RPMI7951 (cell line): ENCODE measurements around the gene TSHZ1. TPM values are rescaled to one million over a fixed set of nuclear protein-coding genes. Genes with fewer than 3 reads are reported as not detected.

Source experiments
- DNase-seq: peaks from one replicate; pipeline ENCODE4 v3.0.0-alpha.2; 2012; ENCODE audit warnings: low read depth
- total RNA-seq: library from RNA; depleted of rRNA; stranded (reverse); fragments of >200 nt; shearing (Covaris generic); gene quantifications from 2 replicates; pipeline ENCODE4 v1.2.3, GENCODE V29; 2014

The TSHZ1 gene
- total RNA-seq, 1 experiment from 2014 or later = 8.4 TPM

GRCh38 chr18:75269124-75269680 is 58.6 kb downstream of the TSHZ1 start:
- DNase-seq = no peak

- DNase-seq = no peak
Observed at GRCh38 chr18:75269696-75270095, 59.1 kb downstream of the TSHZ1 start.

DNA sequence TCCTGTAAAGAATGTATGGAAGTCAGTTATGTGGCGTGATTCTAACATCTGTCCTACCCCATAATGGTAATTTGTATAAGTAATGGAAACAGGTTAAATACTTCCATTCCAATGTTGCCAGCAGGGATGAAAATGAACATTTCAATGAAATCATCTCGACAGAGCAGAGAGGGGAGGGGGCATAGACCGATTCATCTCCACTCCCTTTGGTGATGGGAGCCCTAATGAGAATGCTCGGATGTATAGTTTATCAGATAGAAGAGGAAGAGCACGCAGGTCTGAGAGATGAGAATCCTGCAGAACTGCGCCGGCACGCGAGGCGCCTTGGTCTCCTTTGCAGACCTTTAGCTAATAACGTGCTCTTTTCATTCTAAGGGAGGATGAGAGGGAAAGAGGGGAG is 61.4 kb downstream of the TSHZ1 start:
- no peak for DNase-seq

DNA sequence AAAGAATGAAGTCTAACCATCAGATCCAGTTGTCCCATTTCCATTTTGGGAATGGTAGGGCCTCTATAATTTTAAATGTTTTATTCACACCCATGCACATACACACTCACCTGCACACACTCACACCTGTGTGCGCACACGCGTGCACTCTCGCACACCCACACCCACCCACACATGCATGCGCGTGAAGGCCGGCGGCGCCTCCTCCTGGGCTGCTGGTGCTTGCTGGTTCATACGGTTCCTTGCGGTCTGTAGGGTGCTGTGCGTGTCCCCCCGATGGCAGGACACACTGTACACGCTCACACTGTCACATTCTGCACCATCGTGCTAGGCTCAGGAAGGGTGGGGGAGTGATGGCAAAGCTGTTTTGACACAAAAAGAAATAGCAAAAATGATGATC is 63.2 kb downstream of the TSHZ1 start:
- no peak for DNase-seq

DNA sequence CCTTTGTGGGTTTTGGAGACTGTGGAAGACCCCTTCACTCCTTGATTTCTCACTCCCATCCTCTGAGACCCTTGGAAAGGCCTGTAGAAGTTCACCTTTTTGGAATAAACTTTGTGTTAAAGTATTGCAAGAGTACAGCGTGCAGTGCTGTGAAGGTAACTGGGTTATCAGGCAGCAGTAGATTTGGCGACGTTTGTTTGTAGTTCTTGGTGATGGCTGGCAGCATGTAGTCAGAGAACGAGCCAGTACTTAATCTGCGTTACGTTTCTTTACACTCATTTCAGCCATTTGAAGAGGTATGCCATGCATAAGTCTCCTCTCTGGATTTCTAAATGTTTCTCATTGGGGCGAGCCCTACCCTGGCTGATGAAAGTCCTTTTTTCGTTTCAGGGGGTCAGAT is 64.6 kb downstream of the TSHZ1 start:
- DNase-seq = no peak

DNA sequence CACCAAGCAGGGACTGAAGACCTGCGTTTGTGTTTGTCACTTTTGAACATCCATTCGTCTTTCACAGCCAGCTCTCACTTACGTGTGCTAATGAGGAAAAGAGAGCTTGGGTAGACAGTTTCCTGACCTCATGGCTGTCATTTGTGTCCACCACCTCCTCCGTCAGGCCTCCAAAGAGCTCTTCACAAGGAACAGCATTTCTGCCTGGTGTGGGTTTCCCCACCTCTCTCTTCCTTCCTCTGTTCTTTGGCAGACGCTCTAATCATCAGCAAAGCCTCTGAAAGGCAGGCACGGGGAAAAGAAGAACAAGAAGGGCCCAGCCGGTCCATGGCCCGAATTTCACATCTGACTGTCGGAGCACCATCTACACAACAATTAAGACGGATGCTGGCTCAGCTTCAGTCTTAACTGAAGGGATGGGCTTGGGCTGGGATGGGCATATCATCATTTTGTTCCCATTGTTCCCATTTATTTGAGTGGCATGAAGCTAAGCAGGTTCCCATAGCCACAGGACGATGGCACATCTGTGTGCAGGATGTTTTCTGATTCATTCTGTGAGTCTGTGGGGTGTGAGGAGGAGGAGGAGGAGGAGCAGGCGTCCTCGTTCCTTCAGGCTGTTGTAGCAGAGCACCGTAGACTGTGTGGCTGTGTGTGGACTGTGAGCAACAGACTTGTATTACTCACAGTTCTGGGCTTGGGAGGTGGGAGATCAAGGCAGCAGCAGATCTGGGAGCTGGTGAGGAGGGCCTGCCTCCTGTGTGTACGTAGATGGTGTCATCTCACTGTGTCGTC is 66.4 kb downstream of the TSHZ1 start:
- DNase-seq = peak; percentile 54

DNA sequence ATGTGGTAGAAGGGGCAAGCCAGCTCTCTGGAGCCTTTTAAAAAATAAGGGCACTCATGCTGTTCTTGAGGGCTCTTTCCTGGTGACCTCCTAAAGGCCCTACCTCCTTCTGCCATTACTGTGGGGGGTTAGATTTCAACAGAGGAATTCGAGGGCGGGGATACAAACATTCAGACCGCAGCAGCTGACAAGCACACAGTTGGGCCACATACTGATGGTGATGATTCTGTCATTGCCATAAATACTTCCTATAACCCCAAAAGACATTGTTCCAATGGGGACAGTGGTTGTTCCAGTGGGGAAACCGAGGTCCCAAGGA is 67.0 kb downstream of the TSHZ1 start:
- DNase-seq = no peak

DNA sequence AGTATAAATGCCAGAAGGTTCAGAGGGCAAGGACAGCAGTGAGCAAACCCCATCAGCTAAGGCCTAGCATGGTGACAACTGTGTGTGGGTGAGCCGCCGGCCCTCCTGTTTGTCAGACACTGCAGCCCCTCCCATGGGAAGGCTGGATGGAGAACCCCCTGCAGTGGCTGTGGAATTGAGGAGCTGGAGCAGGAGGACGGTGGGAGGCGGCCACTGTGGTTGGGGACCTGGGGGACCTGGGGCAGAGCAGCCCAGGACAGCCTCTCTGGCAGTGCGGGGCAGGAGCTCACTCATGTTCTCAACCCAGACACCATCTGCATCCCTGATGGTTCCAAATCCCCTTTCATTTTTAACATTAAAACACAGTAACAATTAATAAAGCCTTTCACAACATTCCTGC is 68.8 kb downstream of the TSHZ1 start:
- DNase-seq = no peak

GRCh38 chr18:75280427-75281280 is 70.1 kb downstream of the TSHZ1 start:
- no peak for DNase-seq

- no peak for DNase-seq
Observed at GRCh38 chr18:75282746-75283145, 72.1 kb downstream of the TSHZ1 start.

DNA sequence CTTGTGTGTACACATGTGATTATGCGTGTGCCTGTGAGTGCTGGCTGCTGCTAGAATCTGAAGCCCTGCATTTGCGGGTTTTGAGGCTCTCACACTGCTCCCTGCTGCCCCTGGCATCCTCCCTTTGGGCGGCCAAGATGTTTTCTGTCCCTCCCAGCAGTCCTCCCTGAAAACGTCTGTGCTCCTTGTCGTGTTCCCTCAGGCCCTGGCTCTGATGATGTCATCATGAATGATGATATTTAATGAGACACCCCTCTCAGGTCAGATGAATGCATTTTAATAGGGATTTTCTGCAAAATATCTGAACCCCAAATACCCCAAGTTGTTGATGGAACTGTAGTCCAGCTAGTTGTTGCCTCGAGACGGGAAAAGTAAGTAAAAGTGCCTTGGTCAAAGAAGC is 73.1 kb downstream of the TSHZ1 start:
- no peak for DNase-seq

GRCh38 chr18:75284566-75284965 is 74.0 kb downstream of the TSHZ1 start:
- no peak for DNase-seq

DNA sequence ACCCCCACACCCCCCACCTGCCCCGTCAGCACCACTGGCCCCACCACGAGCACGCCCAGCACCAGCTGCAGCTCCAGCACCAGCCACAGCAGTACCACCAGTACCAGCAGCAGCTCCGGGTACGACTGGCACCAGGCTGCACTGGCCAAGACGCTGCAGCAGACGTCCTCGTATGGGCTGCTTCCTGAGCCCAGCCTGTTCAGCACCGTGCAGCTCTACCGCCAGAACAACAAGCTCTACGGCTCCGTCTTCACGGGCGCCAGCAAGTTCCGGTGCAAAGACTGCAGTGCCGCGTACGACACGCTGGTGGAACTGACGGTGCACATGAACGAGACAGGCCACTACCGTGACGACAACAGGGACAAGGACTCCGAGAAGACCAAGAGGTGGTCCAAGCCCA is 75.3 kb downstream of the TSHZ1 start:
- no peak for DNase-seq

DNA sequence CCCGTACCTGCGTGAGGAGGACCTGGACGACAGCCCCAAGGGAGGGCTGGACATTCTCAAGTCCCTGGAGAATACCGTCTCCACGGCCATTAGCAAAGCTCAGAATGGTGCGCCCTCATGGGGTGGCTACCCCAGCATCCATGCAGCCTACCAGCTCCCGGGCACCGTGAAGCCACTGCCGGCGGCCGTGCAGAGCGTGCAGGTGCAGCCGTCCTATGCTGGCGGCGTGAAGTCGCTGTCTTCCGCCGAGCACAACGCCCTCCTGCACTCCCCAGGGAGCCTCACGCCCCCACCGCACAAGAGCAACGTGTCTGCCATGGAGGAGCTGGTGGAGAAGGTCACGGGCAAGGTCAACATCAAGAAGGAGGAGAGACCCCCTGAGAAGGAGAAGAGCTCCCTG is 76.4 kb downstream of the TSHZ1 start:
- no peak for DNase-seq

DNA sequence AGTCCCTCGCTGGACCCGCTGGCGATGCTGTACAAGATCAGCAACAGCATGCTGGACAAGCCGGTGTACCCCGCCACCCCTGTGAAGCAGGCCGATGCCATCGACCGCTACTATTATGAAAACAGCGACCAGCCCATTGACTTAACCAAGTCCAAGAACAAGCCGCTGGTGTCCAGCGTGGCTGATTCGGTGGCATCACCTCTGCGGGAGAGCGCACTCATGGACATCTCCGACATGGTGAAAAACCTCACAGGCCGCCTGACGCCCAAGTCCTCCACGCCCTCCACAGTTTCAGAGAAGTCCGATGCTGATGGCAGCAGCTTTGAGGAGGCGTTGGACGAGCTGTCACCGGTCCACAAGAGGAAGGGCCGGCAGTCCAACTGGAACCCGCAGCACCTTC is 77.1 kb downstream of the TSHZ1 start:
- no peak for DNase-seq

DNA sequence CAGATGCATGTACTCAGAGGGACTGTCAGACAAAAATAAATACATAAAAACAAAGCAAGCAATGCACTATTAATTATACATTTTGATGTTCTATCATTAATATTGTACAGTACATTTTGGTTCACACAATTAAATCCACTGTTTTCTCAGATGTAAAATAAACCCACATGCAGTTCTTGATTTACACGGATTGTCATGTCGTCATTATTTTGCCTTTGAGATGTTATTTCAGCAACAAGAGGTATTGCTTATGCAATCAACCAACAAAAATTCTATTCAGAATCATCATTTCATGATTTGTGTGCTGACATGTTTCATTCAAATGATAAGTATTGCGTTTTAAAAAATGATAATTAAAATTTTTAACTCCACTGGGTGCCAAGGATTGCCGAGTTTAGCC is 79.2 kb downstream of the TSHZ1 start:
- DNase-seq = no peak

- DNase-seq = no peak
Observed at GRCh38 chr18:75290737-75291358, 80.3 kb downstream of the TSHZ1 start.

- DNase-seq = no peak
Observed at GRCh38 chr18:75291460-75291859, 80.9 kb downstream of the TSHZ1 start.

GRCh38 chr18:75293591-75293990 is 83.0 kb downstream of the TSHZ1 start:
- peak; percentile 67 for DNase-seq

GRCh38 chr18:75297731-75298130 is 87.1 kb downstream of the TSHZ1 start:
- DNase-seq = no peak

DNA sequence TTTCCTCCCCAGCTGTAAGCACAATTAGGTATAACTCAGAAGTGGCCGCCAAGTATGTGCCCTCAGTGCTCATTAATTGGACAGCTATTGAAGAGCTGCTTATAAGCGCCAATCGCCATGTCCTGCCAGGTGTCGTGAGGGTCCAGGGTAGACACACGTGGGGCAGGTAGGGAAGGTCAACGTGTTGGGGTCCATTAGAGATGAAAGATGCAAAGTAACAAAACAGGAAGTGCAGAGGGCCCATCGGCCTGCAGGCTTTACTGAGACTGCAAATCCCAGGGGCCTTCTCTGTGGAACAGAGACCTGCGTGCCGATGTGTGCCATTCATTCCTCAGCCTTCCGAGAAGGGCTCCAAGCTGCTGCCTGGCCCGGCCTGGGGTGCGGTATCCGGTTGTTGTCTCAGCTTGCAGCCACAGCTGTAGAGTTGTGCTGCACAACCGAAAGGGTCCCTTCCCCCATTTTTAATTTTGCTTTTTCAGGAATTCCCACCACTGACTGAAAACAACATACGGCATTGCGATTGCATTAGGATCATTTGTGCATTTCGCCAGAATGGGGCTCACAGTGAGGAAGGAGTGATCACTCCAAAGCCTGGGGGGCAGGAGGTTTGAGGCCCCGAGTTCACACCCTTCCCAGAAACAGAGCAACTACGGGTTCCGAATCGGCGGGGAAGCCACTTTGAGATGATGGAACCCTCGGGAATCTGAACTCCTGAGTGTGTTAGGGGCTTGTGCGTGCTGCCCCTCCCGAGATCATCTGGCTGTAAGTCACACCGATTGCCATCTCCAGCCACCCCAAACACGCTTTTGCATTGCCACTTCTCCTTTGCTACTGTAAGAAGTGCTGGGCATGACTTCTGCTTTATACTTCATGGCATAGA is 94.3 kb downstream of the TSHZ1 start:
- no peak for DNase-seq

GRCh38 chr18:75305984-75306383 is 95.4 kb downstream of the TSHZ1 start:
- no peak for DNase-seq
